ENCODE results near the gene RASSF9.

The RASSF9 gene

DNA sequence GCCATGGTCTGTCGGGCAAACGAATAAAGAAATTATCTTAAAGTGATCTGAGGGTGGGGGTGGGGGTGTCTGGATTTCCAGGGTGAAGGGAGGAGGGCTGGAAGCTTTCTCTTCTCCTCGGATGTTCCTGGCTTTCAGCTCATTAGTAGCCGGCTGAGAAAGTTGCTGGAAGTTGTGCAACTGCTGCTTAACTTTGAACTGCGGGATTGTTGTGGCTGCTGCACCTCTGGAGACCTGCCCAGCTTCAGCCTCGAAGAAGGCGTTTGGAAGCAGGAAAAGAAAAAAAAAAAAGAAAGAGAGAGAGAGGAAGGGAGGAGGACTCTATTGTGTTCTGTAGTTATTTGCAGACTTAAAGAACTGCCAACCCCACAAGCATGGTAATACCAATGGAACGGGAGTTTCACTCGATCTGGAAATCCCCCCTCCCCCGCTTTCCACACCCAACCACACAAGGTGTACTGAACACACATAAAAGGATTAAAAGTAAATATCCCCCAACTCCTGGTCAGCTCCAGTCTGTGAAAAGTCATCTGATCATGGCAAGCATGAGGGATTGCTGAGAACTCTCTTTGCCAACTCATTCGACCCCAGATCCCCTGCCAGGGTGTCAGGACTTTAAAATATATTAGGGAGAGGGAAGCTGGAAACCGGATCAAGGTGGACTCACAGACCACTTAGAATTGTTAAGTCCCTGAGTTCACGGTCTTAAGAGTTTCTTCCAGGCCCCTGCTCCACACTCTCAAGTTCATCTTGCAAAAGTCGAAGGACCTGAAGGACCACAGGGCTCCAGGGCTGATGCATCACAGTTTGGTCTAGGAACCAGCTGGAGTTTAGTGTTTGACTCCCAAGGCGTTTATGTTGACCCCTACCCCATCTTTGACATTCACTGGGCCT lies at the start of gene RASSF9:
Gene RASSF9, minus strand, starts transcription at position 213 of the 894 bp plus-strand sequence. Its CDS starts 208 bp downstream, at position 5.
- no peak for DNase-seq

DNA sequence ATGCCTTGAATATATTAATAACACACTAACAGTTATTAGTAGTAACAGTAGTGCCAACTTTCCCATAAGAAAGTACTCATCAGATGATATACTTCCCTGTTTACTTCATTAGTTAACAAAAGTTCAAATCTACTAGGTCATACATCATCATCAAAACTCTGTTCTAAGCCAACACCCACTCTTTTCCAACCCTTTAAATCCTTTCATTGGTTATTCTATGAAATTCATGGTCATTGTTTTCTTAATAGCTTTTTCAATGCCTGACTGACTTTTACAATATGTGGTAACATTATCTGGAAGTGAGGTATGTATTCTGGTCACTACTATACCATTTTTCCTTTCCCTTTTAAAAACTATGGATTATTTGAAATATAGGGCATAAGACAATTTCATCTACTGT lies 47.6 kb upstream of the RASSF9 start:
- DNase-seq, result no peak

- DNase-seq, result no peak
Observed at GRCh38 chr12:85877459-85877858, 41.2 kb upstream of the RASSF9 start.

DNA sequence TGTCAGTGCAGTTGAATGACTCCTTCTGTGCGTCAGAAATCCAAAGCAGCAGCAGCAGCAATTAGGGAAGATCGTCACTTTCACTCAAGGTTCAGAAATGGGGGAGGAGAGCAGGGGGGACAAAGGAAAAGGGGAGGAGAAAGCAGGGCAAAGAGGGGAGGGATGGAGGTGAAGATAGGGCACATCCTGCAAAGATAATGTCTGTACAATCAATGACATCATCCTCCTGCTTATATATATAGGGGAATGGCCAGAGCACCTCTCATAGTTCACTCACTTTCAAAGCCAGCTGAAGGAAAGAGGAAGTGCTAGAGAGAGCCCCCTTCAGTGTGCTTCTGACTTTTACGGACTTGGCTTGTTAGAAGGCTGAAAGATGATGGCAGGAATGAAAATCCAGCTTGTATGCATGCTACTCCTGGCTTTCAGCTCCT lies 37.8 kb upstream of the RASSF9 start, which contains the start of gene NTS:
Gene NTS, plus strand, starts transcription at position 265 of the 431 bp plus-strand sequence. Its CDS starts 109 bp downstream, at position 374.
- no peak for DNase-seq

- no peak for DNase-seq
Observed at GRCh38 chr12:85872497-85873091, 36.4 kb upstream of the RASSF9 start.

- DNase-seq, result no peak
Observed at GRCh38 chr12:85866986-85867776, 31.0 kb upstream of the RASSF9 start.

DNA sequence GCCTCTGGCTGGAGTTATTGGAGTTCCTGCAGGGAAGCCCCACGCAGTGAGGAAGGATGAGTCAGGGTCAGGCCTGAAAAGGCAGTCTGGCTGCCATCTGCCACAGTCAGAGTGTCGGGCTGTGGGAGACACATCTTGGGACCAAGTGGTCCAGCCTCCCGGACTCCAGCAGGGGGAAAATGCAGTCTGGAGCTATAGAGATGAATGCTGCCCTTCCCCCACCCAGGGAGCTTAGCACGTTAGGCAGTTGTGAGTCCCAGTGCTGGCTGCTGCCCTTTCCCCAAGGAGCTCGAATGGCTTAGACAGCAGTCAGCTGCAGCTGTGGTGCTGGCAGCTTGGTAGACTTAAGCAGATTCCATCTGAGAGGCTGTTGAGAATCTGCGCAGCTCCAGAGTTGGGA lies 29.7 kb upstream of the RASSF9 start:
- DNase-seq, result no peak

GRCh38 chr12:85856966-85857365 lies 20.8 kb upstream of the RASSF9 start:
- no peak for DNase-seq

- no peak for DNase-seq
Observed at GRCh38 chr12:85855305-85855704, 19.1 kb upstream of the RASSF9 start.

GRCh38 chr12:85849344-85849743 lies 13.1 kb upstream of the RASSF9 start:
- DNase-seq, result no peak

- DNase-seq, result no peak
Observed at GRCh38 chr12:85843606-85844310, 7.5 kb upstream of the RASSF9 start.

DNA sequence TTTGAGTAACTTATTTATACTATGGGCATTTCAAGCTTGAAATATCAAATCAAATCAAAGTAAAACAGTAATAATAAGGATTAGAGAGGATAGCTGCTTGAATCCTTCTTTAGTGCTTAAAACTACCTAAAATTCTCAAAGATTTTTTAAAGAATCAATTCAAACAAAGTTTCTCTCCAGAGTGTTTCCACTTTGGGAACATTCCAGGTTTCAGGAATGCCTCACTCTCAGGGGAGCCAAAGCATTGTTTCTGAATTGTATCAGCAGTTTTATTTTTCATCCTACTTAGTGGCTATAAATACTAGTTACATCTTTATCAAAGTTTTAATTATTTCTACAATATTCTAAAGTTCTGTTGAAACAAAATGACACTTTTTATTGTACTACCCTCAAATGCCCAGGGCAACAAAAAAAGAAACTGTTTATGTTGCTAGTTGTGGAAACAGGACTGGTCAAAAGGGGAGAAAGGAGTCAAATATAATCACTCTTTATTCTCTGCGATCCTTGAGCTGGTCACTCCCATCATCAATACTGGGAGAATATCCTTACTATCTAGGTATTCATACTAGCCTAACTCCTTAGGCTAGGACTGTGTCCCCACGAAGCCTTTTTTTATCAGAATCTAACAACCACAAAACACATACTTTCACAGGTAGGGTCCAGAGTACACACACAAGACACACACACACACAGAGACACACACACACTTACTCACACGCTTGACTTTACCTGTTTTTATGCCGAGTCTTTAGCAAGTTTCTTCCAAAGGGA lies 598 bp downstream of the RASSF9 start:
- no peak for DNase-seq

- no peak for DNase-seq
Observed at GRCh38 chr12:85834378-85834777, 1.8 kb downstream of the RASSF9 start.

DNA sequence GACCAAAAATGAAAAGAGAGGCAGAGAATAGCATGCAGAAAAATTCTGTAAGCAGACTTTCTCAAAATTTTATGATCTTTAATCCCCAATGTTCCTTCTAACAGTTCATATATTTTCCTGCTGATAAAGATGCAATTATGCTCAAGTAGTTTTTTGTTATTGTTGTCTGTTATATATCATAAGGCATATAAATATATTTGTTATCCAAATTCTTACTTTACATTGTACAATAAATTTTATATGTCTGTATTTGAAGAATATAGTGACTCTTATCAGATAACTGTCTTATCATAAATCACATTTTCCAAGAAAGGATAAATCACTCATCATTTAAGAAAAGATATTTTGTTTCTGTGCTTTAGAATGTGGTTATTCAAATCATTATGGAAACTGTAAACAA lies 2.6 kb downstream of the RASSF9 start:
- no peak for DNase-seq

GRCh38 chr12:85831327-85831990 lies 4.8 kb downstream of the RASSF9 start:
- no peak for DNase-seq

DNA sequence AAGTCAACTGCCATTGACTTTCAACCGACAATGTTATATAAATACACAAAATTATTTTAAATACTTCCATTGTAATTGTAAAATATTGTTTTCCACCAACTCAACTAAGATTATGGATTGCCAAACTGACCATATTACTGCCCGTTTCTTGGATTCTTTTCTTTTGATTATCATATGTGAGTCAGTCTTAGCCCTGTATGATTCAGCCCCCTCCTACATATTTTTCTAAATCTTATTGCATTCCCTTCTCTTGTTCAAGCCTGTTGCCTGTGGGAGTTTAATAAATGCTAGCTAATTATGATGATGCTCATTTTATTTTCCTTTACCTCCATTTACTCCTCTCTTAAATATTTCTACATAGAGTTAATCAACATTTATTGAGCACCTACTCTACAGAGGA lies 6.8 kb downstream of the RASSF9 start:
- no peak for DNase-seq

- DNase-seq, result no peak
Observed at GRCh38 chr12:85828576-85828975, 7.6 kb downstream of the RASSF9 start.

GRCh38 chr12:85825746-85826145 lies 10.5 kb downstream of the RASSF9 start:
- no peak for DNase-seq

- DNase-seq, result no peak
Observed at GRCh38 chr12:85823436-85824180, 12.6 kb downstream of the RASSF9 start.

DNA sequence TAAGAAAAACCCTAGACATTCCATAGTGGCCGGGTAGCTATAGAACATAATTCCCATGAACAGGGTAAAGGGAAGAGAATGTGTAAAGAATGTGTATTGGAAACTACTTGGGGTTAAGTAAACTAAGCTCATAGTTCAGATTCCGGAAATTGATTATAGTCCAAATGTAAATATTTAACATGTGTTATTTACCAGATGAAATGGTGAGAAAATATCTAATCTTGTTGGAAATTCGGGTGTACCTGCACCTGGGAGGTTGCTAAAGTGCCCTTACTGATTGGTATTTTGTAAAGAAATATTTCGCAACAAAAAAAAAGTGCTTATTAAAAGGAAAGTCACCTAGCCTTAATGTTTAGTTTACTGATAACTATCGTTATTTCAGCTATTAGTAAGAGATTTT lies 14.4 kb downstream of the RASSF9 start:
- no peak for DNase-seq

- no peak for DNase-seq
Observed at GRCh38 chr12:85821206-85821605, 15.0 kb downstream of the RASSF9 start.
